SK-N-SH (cell line): ENCODE data around the gene HYAL3.

ENCODE experiments used
- MXI1 ChIP-seq: IDR thresholded peaks from 2 replicates; pipeline ENCODE4 v1.6.1; 2012; ENCODE audit warnings: mild to moderate bottlenecking, low read depth, low read length, improper control_type of control experiment
- POLR2AphosphoS5 ChIP-seq: IDR thresholded peaks from 2 replicates; pipeline ENCODE4 v1.6.1; 2012; ENCODE audit warnings: low read depth, low read length
- TEAD4 ChIP-seq: IDR thresholded peaks from 2 replicates; pipeline ENCODE4 v1.4.0; 2012; ENCODE audit warnings: mild to moderate bottlenecking, borderline replicate concordance; ENCODE audit not compliant: insufficient read depth
- YY1 ChIP-seq: IDR thresholded peaks from 2 replicates; pipeline ENCODE4 v1.4.0; 2012; ENCODE audit warnings: low read depth, mild to moderate bottlenecking
- TF ChIP-seq, protein P1 (sequence below): fragments of 200-600 bp; sonication (generic); IDR thresholded peaks from 2 replicates; pipeline ENCODE4 v1.6.1; 2017; ENCODE audit warnings: antibody characterized with exemption, mild to moderate bottlenecking, moderate library complexity
- TF ChIP-seq, protein P2 (sequence below): IDR thresholded peaks from 2 replicates; pipeline ENCODE4 v1.6.1; 2012; ENCODE audit warnings: mild to moderate bottlenecking, low read depth, low read length, moderate library complexity

DNA sequence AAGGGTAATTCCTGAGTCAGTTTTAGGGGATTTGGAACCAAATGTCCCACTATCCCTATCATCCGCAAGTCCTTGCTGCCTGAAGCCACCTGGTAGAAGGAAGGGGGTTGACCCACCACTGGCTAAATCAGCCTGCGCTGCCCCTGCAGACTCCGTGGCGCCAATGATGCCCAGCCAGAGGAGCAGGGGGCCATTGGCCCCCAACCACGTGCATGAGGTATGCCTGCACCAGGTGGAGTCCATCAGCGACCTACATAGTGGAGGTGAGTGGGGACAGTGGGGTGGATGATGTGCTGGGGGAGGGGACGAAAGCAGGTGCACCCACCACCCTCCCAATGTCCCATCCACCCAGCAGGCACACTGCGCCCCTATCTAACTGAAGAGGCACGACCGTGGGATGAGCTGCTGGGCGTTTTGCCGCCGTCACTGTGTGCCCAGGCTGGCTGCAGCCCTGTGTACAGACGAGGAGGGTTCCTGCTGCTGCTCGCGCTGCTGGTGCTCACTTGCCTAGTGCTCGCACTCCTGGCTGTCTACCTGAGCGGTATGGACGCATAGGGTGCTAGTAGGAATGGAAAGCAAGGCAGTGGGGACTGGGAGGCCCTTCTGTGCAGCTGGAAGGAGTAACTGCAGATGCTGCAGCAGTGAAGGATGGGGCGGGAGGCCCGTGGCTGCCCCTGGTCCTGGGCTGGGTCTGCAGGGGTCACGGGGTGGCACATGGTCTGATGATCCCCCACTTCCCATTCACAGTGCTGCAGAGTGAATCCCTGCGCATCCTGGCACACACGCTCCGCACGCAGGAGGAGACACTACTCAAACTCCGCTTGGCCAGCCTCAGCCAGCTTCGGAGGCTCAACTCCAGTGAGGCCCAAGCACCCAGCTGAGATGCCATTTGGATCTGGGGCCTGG is 12.6 kb downstream of the HYAL3 start:
- TF ChIP-seq MXI1 (no peak), TEAD4 (no peak), YY1 (no peak), POLR2AphosphoS5 (no peak)
- TF ChIP-seq, protein P1, sequence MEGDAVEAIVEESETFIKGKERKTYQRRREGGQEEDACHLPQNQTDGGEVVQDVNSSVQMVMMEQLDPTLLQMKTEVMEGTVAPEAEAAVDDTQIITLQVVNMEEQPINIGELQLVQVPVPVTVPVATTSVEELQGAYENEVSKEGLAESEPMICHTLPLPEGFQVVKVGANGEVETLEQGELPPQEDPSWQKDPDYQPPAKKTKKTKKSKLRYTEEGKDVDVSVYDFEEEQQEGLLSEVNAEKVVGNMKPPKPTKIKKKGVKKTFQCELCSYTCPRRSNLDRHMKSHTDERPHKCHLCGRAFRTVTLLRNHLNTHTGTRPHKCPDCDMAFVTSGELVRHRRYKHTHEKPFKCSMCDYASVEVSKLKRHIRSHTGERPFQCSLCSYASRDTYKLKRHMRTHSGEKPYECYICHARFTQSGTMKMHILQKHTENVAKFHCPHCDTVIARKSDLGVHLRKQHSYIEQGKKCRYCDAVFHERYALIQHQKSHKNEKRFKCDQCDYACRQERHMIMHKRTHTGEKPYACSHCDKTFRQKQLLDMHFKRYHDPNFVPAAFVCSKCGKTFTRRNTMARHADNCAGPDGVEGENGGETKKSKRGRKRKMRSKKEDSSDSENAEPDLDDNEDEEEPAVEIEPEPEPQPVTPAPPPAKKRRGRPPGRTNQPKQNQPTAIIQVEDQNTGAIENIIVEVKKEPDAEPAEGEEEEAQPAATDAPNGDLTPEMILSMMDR = no peak
- TF ChIP-seq, protein P2, sequence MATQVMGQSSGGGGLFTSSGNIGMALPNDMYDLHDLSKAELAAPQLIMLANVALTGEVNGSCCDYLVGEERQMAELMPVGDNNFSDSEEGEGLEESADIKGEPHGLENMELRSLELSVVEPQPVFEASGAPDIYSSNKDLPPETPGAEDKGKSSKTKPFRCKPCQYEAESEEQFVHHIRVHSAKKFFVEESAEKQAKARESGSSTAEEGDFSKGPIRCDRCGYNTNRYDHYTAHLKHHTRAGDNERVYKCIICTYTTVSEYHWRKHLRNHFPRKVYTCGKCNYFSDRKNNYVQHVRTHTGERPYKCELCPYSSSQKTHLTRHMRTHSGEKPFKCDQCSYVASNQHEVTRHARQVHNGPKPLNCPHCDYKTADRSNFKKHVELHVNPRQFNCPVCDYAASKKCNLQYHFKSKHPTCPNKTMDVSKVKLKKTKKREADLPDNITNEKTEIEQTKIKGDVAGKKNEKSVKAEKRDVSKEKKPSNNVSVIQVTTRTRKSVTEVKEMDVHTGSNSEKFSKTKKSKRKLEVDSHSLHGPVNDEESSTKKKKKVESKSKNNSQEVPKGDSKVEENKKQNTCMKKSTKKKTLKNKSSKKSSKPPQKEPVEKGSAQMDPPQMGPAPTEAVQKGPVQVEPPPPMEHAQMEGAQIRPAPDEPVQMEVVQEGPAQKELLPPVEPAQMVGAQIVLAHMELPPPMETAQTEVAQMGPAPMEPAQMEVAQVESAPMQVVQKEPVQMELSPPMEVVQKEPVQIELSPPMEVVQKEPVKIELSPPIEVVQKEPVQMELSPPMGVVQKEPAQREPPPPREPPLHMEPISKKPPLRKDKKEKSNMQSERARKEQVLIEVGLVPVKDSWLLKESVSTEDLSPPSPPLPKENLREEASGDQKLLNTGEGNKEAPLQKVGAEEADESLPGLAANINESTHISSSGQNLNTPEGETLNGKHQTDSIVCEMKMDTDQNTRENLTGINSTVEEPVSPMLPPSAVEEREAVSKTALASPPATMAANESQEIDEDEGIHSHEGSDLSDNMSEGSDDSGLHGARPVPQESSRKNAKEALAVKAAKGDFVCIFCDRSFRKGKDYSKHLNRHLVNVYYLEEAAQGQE = no peak
